Kidney (tissue), 14 donors: ENCODE data around the gene NEK4. TPM values are rescaled to one million over a fixed set of nuclear protein-coding genes. Genes with fewer than 3 reads are reported as not detected.

Source experiments
- DNase-seq, 5 donors: peaks; one replicate each; pipeline ENCODE4 v3.0.0-alpha.2; 2013 to 2020
- FAIRE-seq: peaks from 2 replicates; lab custom pipeline; 2012; peaks lifted over from hg19 to GRCh38; lab: Jason Lieb, UNC
- H3K27ac ChIP-seq, 2 donors: one replicate each; pipeline ENCODE4 v1.7.0; 2013; ENCODE audit warnings: low read depth in 2 of 2, low read length in 2 of 2, inconsistent platforms in 1 of 2
- H3K27me3 ChIP-seq: one replicate; pipeline ENCODE4 v1.7.1; 2013; ENCODE audit warnings: low read length, inconsistent platforms; ENCODE audit not compliant: control insufficient read depth, insufficient read depth
- H3K36me3 ChIP-seq, 3 donors: one replicate each; pipeline versions ENCODE4 v1.7.0 to v1.7.1; 2013; ENCODE audit warnings: low read length in 3 of 3, control low read depth in 1 of 3, inconsistent platforms in 1 of 3; ENCODE audit not compliant: insufficient read depth in 3 of 3, control insufficient read depth in 2 of 3
- H3K4me1 ChIP-seq, 3 donors: one replicate each; pipeline versions ENCODE4 v1.7.0 to v1.7.1; 2013; ENCODE audit warnings: low read length in 3 of 3, inconsistent platforms in 1 of 3, low read depth in 1 of 3; ENCODE audit not compliant: control insufficient read depth in 2 of 3, insufficient read depth in 2 of 3
- H3K4me3 ChIP-seq, 3 donors: one replicate each; pipeline versions ENCODE4 v1.7.0 to v1.8.1; 2013; ENCODE audit warnings: low read length in 3 of 3, control low read depth in 1 of 3, inconsistent platforms in 1 of 3
- H3K9ac ChIP-seq, 3 donors: one replicate each; pipeline versions ENCODE4 v1.7.0 to v1.7.1; 2013; ENCODE audit warnings: low read length in 3 of 3, control low read depth in 1 of 3, inconsistent platforms in 1 of 3
- H3K9me3 ChIP-seq, 3 donors: one replicate each; pipeline versions ENCODE4 v1.7.0 to v1.7.1; 2013; ENCODE audit warnings: low read length in 3 of 3, control low read depth in 1 of 3, inconsistent platforms in 1 of 3; ENCODE audit not compliant: control insufficient read depth in 2 of 3, insufficient read depth in 1 of 3
- intact Hi-C: fragments of 100-400 bp; cut with DNase I; formaldehyde crosslinking; loops from one replicate; pipeline ENCODE4 v1.11.1; 2022
- polyA plus RNA-seq: library from polyadenylated mRNA; stranded (reverse); fragments of 350-450 nt; fragmentation: Illumina TruSeq; extraction: RNeasy Lipid Tissue Mini Kit (QIAGEN cat#74804); gene quantifications from one replicate; pipeline ENCODE4 v1.2.3, GENCODE V29; 2014; ENCODE audit warnings: low read depth, low replicate concordance; ENCODE audit not compliant: insufficient read depth
- total RNA-seq: library from RNA; stranded (reverse); fragmentation: NEBNext Ultra II Directional; extraction: Animal tissue kit (Norgen Biotek cat#: 25700); gene quantifications from one replicate; pipeline ENCODE4 v1.2.1, GENCODE V29; 2021
- TF ChIP-seq, protein P1 (sequence below): IDR thresholded peaks from 3 replicates; pipeline ENCODE4 v1.5.1; 2012; ENCODE audit warnings: mild to moderate bottlenecking, moderate library complexity, borderline replicate concordance; ENCODE audit not compliant: insufficient read depth; ENCODE audit errors: extremely low read depth
- donor health status: control.
- donor health status: control.
- donor health status: control.
- donor health status: control.
- donor health status: control.
- donor health status: DM: yes; HTN: yes; CAD: no.
- donor health status: Normal renal cell carcinoma (clear cell type).

NEK4 gene
- total and polyA plus RNA-seq, 2 donors from 2014 or later, result 5.5 to 27.9 TPM

DNA sequence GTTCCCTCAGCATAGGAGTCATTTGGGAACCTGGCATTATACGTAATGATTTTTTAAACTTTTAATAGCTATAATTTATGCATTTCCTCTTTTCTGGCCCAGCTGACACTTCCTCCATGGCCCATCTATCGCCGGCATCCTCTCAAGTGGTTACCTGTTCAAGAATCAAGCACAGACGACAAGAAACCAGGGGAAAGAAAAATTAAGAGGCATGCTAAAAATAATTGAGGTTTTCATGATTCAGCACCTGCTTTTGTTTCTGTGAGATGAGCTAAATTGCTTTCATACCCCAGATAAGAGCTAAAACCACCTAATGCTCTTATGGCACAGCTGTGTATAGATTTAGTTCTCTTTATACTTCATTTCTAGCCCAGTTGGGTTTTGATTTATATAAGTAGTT, 63.2 kb downstream of the NEK4 start:
- no peak overlapping the region for H3K27ac ChIP-seq
- intact Hi-C loops, result no loop called here
- H3K4me1 ChIP-seq, result peaks cover 4 to 24% (median 20%) of the 10 kb centered on the region in 3 donors
- TF ChIP-seq, protein P1, sequence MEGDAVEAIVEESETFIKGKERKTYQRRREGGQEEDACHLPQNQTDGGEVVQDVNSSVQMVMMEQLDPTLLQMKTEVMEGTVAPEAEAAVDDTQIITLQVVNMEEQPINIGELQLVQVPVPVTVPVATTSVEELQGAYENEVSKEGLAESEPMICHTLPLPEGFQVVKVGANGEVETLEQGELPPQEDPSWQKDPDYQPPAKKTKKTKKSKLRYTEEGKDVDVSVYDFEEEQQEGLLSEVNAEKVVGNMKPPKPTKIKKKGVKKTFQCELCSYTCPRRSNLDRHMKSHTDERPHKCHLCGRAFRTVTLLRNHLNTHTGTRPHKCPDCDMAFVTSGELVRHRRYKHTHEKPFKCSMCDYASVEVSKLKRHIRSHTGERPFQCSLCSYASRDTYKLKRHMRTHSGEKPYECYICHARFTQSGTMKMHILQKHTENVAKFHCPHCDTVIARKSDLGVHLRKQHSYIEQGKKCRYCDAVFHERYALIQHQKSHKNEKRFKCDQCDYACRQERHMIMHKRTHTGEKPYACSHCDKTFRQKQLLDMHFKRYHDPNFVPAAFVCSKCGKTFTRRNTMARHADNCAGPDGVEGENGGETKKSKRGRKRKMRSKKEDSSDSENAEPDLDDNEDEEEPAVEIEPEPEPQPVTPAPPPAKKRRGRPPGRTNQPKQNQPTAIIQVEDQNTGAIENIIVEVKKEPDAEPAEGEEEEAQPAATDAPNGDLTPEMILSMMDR, result no peak
- FAIRE-seq, result no peak
- H3K4me3 ChIP-seq, result no peak overlapping the region
- H3K36me3 ChIP-seq, result peaks cover 0 to 7% (median 5%) of the 10 kb centered on the region in 3 donors
- DNase-seq, result no peak
- no peaks in the 10 kb centered on the region for H3K27me3 ChIP-seq
- H3K9ac ChIP-seq, result peak overlapping the region in 2 of 3 donors; percentile 25 to 48
- H3K9me3 ChIP-seq, result no peaks in the 10 kb centered on the region

DNA sequence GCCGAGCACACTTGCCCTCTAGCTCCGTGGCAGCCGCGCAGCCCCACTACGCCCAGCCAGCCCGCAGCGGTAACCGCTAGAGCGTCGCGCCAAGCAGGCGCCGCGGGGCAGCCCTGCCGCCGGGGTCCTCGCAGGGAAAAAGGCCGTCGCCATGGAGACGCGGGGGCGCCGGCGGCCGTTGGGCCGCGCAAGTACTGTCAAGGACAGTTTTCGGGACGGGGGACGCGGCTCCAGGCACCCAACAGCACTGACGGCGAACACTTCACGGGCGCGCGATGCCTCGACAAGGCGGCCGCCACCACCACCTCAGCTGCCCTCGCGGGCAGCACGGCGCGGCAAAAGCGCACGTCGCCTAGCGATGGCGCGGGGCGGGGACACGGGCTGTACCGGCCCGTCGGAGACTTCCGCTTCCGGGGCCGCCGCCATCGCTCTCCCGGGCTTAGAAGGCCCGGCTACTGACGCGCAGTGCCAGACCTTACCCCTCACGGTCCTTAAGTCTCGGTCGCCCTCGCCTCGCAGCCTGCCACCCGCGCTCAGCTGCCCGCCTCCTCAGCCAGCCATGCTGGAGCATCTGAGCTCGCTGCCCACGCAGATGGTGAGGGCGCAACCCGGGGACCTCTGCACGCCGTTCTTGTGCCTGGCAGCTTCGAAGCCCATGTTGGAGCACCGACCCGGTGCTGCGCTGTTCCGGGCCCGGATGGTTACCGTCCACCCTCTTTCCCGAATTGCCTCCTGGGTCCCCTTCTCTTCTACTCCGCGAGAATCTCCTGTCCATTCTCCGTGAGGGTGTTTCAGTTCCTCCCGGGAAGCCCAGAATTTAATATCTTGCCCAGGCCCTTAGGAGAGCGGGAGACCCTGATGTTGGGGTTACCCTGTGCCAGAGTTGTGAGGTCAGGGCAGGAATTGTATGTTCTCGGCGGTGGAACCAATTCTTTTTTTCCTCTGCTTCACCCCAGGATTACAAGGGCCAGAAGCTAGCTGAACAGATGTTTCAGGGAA, 64.8 kb downstream of the NEK4 start, which contains the start of the genes GLT8D1 and SPCS1:
GLT8D1 (minus strand) TSS at position 104 of the 999 bp plus-strand sequence. CDS start 5,331 bp downstream, outside the sequence.
SPCS1 (plus strand) TSS at position 419 of the 999 bp plus-strand sequence; CDS start at position 560, 141 bp downstream.
- intact Hi-C loops, result no loop called here
- DNase-seq (peak; percentile 86 to 96 (median 92)), FAIRE-seq (no peak)
- Histone ChIP-seq H3K36me3 (peaks cover 0 to 7% (median 5%) of the 10 kb centered on the region in 3 donors), H3K9me3 (no peaks in the 10 kb centered on the region), H3K9ac (peak within 1 kb of the TSS; percentile 66 to 93 (median 81)), H3K27ac (peak within 1 kb of the TSS; percentile 83 to 87), H3K27me3 (no peaks in the 10 kb centered on the region), H3K4me1 (peaks cover 4 to 24% (median 20%) of the 10 kb centered on the region in 3 donors), H3K4me3 (peak within 1 kb of the TSS; percentile 83 to 99 (median 86))
- TF ChIP-seq, protein P1, result no peak

DNA sequence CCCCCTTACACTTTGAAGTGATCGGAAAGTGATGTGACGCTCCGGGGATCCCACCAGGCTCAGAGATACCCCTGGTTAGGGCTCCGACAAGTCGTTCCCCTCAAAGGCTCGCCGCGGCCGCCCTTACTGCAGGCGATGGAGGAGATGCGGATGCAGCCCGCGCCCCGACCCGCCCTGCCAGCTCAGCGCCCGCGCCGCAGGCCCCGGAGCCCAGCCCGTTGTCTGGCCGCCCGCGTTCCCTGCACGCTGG, 65.4 kb downstream of the NEK4 start:
- TF ChIP-seq, protein P1, result no peak
- Histone ChIP-seq H3K4me3 (peak overlapping the region; percentile 83 to 99 (median 86)), H3K9me3 (no peaks in the 10 kb centered on the region), H3K27me3 (no peaks in the 10 kb centered on the region), H3K36me3 (peaks cover 0 to 7% (median 5%) of the 10 kb centered on the region in 3 donors), H3K4me1 (peaks cover 4 to 24% (median 20%) of the 10 kb centered on the region in 3 donors), H3K27ac (peak overlapping the region; percentile 83 to 87), H3K9ac (peak overlapping the region; percentile 52 to 85 (median 81))
- FAIRE-seq (no peak), DNase-seq (no peak)
- intact Hi-C loops, result no loop called here
